GM18517 (cell line): ENCODE measurements around the gene POMC.
"Not testable (repeated sequence)": the region's sequence is repeated elsewhere in the genome, so short reads cannot be mapped to it uniquely, and the experiment has no call there.

Source experiments
- ATAC-seq: cut with Tn5 transposase; IDR thresholded peaks from one replicate; pipeline ENCODE4 v1.9.1; 2021; ENCODE audit warnings: mild to moderate bottlenecking, moderate library complexity; ENCODE audit not compliant: unreplicated experiment

The POMC gene

GRCh38 chr2:25141120-25141519, 27.3 kb downstream of the POMC start:
- no peak for ATAC-seq

GRCh38 chr2:25140535-25140934, 27.8 kb downstream of the POMC start:
- ATAC-seq: not testable (repeated sequence)

- ATAC-seq: no peak
Observed at GRCh38 chr2:25132693-25133092, 35.7 kb downstream of the POMC start.

- ATAC-seq: no peak
Observed at GRCh38 chr2:25132299-25132635, 36.1 kb downstream of the POMC start.

- ATAC-seq: no peak
Observed at GRCh38 chr2:25131567-25132298, 36.6 kb downstream of the POMC start.

GRCh38 chr2:25131253-25131566, 37.2 kb downstream of the POMC start:
- ATAC-seq: no peak

GRCh38 chr2:25129901-25130520, 38.4 kb downstream of the POMC start:
- ATAC-seq: no peak

GRCh38 chr2:25127646-25128045, 40.7 kb downstream of the POMC start:
- ATAC-seq: no peak

GRCh38 chr2:25127071-25127470, 41.3 kb downstream of the POMC start:
- ATAC-seq: not testable (repeated sequence)

GRCh38 chr2:25125976-25126375, 42.4 kb downstream of the POMC start:
- no peak for ATAC-seq

- ATAC-seq: no peak
Observed at GRCh38 chr2:25125189-25125588, 43.2 kb downstream of the POMC start.

- ATAC-seq: no peak
Observed at GRCh38 chr2:25123682-25124081, 44.7 kb downstream of the POMC start.

- no peak for ATAC-seq
Observed at GRCh38 chr2:25122367-25122766, 46.0 kb downstream of the POMC start.

GRCh38 chr2:25119263-25119662, 49.1 kb downstream of the POMC start:
- ATAC-seq: no peak

GRCh38 chr2:25116956-25117355, 51.4 kb downstream of the POMC start:
- ATAC-seq: no peak

GRCh38 chr2:25115902-25116301, 52.5 kb downstream of the POMC start:
- no peak for ATAC-seq

- no peak for ATAC-seq
Observed at GRCh38 chr2:25115249-25115883, 53.0 kb downstream of the POMC start.

GRCh38 chr2:25112113-25112512, 56.3 kb downstream of the POMC start:
- ATAC-seq: no peak
